Adrenal gland (tissue), 5 donors: ENCODE data around the gene ALKBH5.

ENCODE experiments used
- POLR2A ChIP-seq, 2 donors: fragments of 450-650 bp; IDR thresholded peaks; one replicate each; pipeline ENCODE4 v1.6.1; 2017; ENCODE audit warnings: antibody characterized with exemption in 2 of 2, mild to moderate bottlenecking in 2 of 2, moderate library complexity in 1 of 2
- TF ChIP-seq, protein P1 (sequence below), 6 experiments: fragments of 450-650 bp in 4 of 6; fragments of 200-600 bp in 2 of 6; sonication (generic) in 1 of 6; IDR thresholded peaks; 1 replicate in 5 of 6; 2 replicates in 1 of 6; pipeline versions ENCODE4 v1.5.1 to v1.8.0; 2016 to 2021; ENCODE audit warnings: antibody characterized with exemption in 6 of 6, mild to moderate bottlenecking in 2 of 6, moderate library complexity in 1 of 6
- donor health status: DM: no; HTN: no; CAD: no.

DNA sequence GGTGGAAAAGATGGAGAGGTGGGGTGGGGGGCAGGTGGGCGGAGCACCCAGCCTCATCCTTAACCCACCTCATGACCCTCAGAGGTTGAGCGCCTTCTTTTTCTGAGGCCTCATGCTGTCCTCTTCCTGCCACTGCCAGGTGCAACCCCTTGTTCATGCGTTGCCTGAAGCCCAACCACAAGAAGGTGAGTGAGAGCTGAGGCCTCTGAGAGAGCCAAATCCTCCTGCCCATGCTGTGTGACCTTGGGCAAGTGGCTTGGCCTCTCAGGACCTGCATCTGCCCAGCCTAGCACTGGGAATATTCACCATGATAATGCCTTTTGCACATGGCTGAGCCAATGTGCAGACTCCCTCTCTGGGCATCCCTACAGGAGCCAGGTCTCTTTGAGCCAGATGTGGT is 43.0 kb upstream of the ALKBH5 start:
- TF ChIP-seq, protein P1, sequence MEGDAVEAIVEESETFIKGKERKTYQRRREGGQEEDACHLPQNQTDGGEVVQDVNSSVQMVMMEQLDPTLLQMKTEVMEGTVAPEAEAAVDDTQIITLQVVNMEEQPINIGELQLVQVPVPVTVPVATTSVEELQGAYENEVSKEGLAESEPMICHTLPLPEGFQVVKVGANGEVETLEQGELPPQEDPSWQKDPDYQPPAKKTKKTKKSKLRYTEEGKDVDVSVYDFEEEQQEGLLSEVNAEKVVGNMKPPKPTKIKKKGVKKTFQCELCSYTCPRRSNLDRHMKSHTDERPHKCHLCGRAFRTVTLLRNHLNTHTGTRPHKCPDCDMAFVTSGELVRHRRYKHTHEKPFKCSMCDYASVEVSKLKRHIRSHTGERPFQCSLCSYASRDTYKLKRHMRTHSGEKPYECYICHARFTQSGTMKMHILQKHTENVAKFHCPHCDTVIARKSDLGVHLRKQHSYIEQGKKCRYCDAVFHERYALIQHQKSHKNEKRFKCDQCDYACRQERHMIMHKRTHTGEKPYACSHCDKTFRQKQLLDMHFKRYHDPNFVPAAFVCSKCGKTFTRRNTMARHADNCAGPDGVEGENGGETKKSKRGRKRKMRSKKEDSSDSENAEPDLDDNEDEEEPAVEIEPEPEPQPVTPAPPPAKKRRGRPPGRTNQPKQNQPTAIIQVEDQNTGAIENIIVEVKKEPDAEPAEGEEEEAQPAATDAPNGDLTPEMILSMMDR (IDR thresholded peaks at IDR 0.05) = no peak
- no peak for TF ChIP-seq POLR2A (IDR thresholded peaks at IDR 0.05)
